GM12878 (cell line): ENCODE measurements around the gene PLCB4. TPM values are rescaled to one million over a fixed set of nuclear protein-coding genes. Genes with fewer than 3 reads are reported as not detected.

ENCODE experiments used
- ATAC-seq: fragments of 200-7000 bp; cut with Tn5 transposase; 3 replicates; pipeline ENCODE4 v1.9.1; 2020; ENCODE audit warnings: mild to moderate bottlenecking, moderate library complexity
- BruUV-seq: library from RNA; stranded (reverse); fragments of 400-500 nt; replicated peaks from 2 replicates; lab custom pipeline; 2021; lab: Mats Ljungman, UMichigan
- CTCF ChIA-PET: fragments of 300-600 bp; sonication (Branson Sonifier 250); formaldehyde crosslinking; extraction: SDS; loops from one replicate; lab custom pipeline; 2021; ENCODE audit warnings: inconsistent platforms; lab: Yijun Ruan, JAX
- POLR2A ChIA-PET: fragments of 350-600 bp; formaldehyde crosslinking; extraction: SDS; loops from one replicate; lab custom pipeline; 2021; ENCODE audit warnings: inconsistent platforms; lab: Charles Lee
- RAD21 ChIA-PET: fragments of 300-600 bp; sonication (Branson Sonifier 250); formaldehyde crosslinking; loops from one replicate; lab custom pipeline; 2023; ENCODE audit warnings: antibody characterized with exemption; ENCODE audit not compliant: unreplicated experiment; lab: Charles Lee
- SMC1A ChIA-PET: fragments of 300-600 bp; sonication (Branson Sonifier 250); formaldehyde crosslinking; loops from one replicate; lab custom pipeline; 2023; ENCODE audit not compliant: unreplicated experiment, uncharacterized antibody; lab: Charles Lee
- DNase-seq: peaks from one replicate; pipeline ENCODE4 v3.0.0-alpha.2; 2011; ENCODE audit warnings: low read depth, low spot score
- FAIRE-seq: peaks from 3 replicates; lab custom pipeline; 2011; peaks lifted over from hg19 to GRCh38; lab: Jason Lieb, UNC
- H2AFZ ChIP-seq: 2 replicates; pipeline ENCODE4 v1.6.0; 2011; ENCODE audit warnings: low read depth, low read length, control low read depth; ENCODE audit not compliant: control insufficient read depth
- H3K27ac ChIP-seq: 2 replicates; pipeline ENCODE4 v1.5.1; 2011; ENCODE audit warnings: control low read depth; ENCODE audit not compliant: control insufficient read depth, insufficient read depth
- H3K27me3 ChIP-seq, 2 experiments: replicated peaks in 1 of 2; 2 replicates each; pipeline versions ENCODE4 v1.6.0 to v1.6.1; 2011; ENCODE audit warnings: low read length in 1 of 2; ENCODE audit not compliant: control insufficient read depth in 2 of 2, insufficient read depth in 2 of 2
- H3K36me3 ChIP-seq, 2 experiments: 2 replicates each; pipeline ENCODE4 v1.5.1; 2011; ENCODE audit warnings: low read length in 1 of 2; ENCODE audit not compliant: control insufficient read depth in 2 of 2, insufficient read depth in 2 of 2
- H3K4me1 ChIP-seq: 2 replicates; pipeline ENCODE4 v1.6.1; 2011; ENCODE audit warnings: mild to moderate bottlenecking, low read length, moderate library complexity, mixed read lengths; ENCODE audit not compliant: control insufficient read depth, insufficient read depth
- H3K4me2 ChIP-seq: 2 replicates; pipeline ENCODE4 v1.6.0; 2011; ENCODE audit warnings: control low read depth; ENCODE audit not compliant: control insufficient read depth, insufficient read depth
- H3K4me3 ChIP-seq: fragments of 200-600 bp; sonication (generic); 2 replicates; pipeline ENCODE4 v1.5.1; 2016
- H3K79me2 ChIP-seq: 2 replicates; pipeline ENCODE4 v1.6.0; 2011; ENCODE audit warnings: low read length; ENCODE audit not compliant: control insufficient read depth, insufficient read depth
- H3K9ac ChIP-seq: 2 replicates; pipeline ENCODE4 v1.8.0; 2011; ENCODE audit warnings: low read length, control low read depth, mixed read lengths; ENCODE audit not compliant: control insufficient read depth, insufficient read depth
- H3K9me3 ChIP-seq: replicated peaks from 3 replicates; pipeline ENCODE4 v1.5.1; 2011; ENCODE audit warnings: mild to moderate bottlenecking, low read length; ENCODE audit not compliant: control insufficient read depth, insufficient read depth
- H4K20me1 ChIP-seq: 2 replicates; pipeline ENCODE4 v1.6.0; 2011; ENCODE audit not compliant: control insufficient read depth, insufficient read depth
- ATF7 ChIP-seq: fragments of 450-650 bp; IDR thresholded peaks from 2 replicates; pipeline ENCODE4 v1.6.1; 2016; ENCODE audit warnings: low read depth, mild to moderate bottlenecking
- CBFB ChIP-seq: IDR thresholded peaks from 2 replicates; pipeline ENCODE4 v1.6.1; 2016; ENCODE audit warnings: antibody characterized with exemption, low read depth
- CBX3 ChIP-seq: fragments of 200-600 bp; sonication (generic); IDR thresholded peaks from 2 replicates; pipeline ENCODE4 v1.6.1; 2016; ENCODE audit warnings: low read depth, borderline replicate concordance
- CHD1 ChIP-seq: IDR thresholded peaks from 2 replicates; pipeline ENCODE4 v1.6.1; 2012; ENCODE audit warnings: low read depth, low read length, improper control_type of control experiment
- CREB1 ChIP-seq: IDR thresholded peaks from 2 replicates; pipeline ENCODE4 v1.6.1; 2012; ENCODE audit warnings: low read depth, mild to moderate bottlenecking, inconsistent platforms
- E4F1 ChIP-seq: fragments of 450-650 bp; IDR thresholded peaks from 2 replicates; pipeline ENCODE4 v1.6.1; 2018; ENCODE audit warnings: borderline replicate concordance, mild to moderate bottlenecking; ENCODE audit not compliant: partially characterized antibody
- ESRRA ChIP-seq: IDR thresholded peaks from 2 replicates; pipeline ENCODE4 v1.6.1; 2012; ENCODE audit warnings: mild to moderate bottlenecking, low read length, improper control_type of control experiment
- GABPA ChIP-seq: IDR thresholded peaks from 2 replicates; pipeline ENCODE4 v1.6.1; 2014; ENCODE audit warnings: antibody characterized with exemption, low read depth, mild to moderate bottlenecking, inconsistent platforms
- IRF3 ChIP-seq: fragments of 450-650 bp; IDR thresholded peaks from 2 replicates; pipeline ENCODE4 v1.6.1; 2014; ENCODE audit warnings: mild to moderate bottlenecking
- IRF4 ChIP-seq: IDR thresholded peaks from 2 replicates; pipeline ENCODE4 v1.6.1; 2011; ENCODE audit warnings: low read depth, low read length
- KLF5 ChIP-seq: fragments of 450-650 bp; IDR thresholded peaks from 2 replicates; pipeline ENCODE4 v1.6.1; 2014; ENCODE audit warnings: mild to moderate bottlenecking; ENCODE audit not compliant: partially characterized antibody
- NBN ChIP-seq: fragments of 450-650 bp; IDR thresholded peaks from 2 replicates; pipeline ENCODE4 v1.6.1; 2016
- NRF1 ChIP-seq: conservative IDR thresholded peaks from 2 replicates; pipeline ENCODE4 v1.6.1; 2011; ENCODE audit warnings: mild to moderate bottlenecking, low read depth, low read length, improper control_type of control experiment
- SMARCA5 ChIP-seq: fragments of 450-650 bp; IDR thresholded peaks from 2 replicates; pipeline ENCODE4 v1.6.1; 2017; ENCODE audit warnings: mild to moderate bottlenecking
- TAF1 ChIP-seq: IDR thresholded peaks from 2 replicates; pipeline ENCODE4 v1.6.1; 2011; ENCODE audit warnings: mild to moderate bottlenecking, low read depth, low read length, borderline replicate concordance
- ZBTB11 ChIP-seq: fragments of 450-650 bp; formaldehyde crosslinking; IDR thresholded peaks from 2 replicates; pipeline ENCODE4 v1.5.0; 2022; ENCODE audit warnings: mild to moderate bottlenecking, missing genetic modification characterization
- WGBS: methylation state at CpG from one replicate; pipeline ENCODE4 v1.1.6; 2016; ENCODE audit warnings: low lambda C conversion rate; ENCODE audit not compliant: insufficient replicate concordance, insufficient coverage; ENCODE audit errors: missing lambda C conversion rate; 5-methylcytosine and 5-hydroxymethylcytosine counted together
- in situ Hi-C: fragments of 300-500 bp; cut with MboI; formaldehyde crosslinking; loops from 9 replicates; pipeline ENCODE4 v1.14.3; 2018; ENCODE audit warnings: mixed read lengths
- intact Hi-C: fragments of 100-400 bp; cut with micrococcal nuclease; formaldehyde crosslinking; loops from one replicate; pipeline ENCODE4 v1.14.2; 2022; ENCODE audit not compliant: unreplicated experiment
- polyA plus RNA-seq, 11 experiments: library from polyadenylated mRNA; depleted of rRNA in 4 of 11; unstranded in 6 of 11; stranded (reverse) in 5 of 11; fragments of >200 nt; fragmentation: Nextera tagmentation in 4 of 11; fragmentation: Illumina TruSeq in 1 of 11; extraction: Ambion mirVana in 4 of 11; extraction: Trizol in 1 of 11; gene quantifications; 1 replicate in 1 of 11; 2 replicates in 10 of 11; pipeline versions ENCODE4 v1.2.1 to v1.2.3, GENCODE V29; 2011 to 2016; ENCODE audit warnings: inconsistent platforms in 2 of 11, missing spikeins in 2 of 11, low read depth in 1 of 11
- total RNA-seq, 4 experiments: library from RNA; depleted of rRNA in 3 of 4; stranded (reverse); fragments of >200 nt in 3 of 4; fragmentation: Illumina TruSeq in 1 of 4; extraction: Trizol in 1 of 4; gene quantifications; 2 replicates each; pipeline versions ENCODE4 v1.2.1 to v1.2.3, GENCODE V29; 2013 to 2021

PLCB4 gene
- total and polyA plus RNA-seq, 10 of the 15 experiments (the other 5 are each of a cell fraction or from before 2014, with no cell fraction given): not detected

- TF ChIP-seq E4F1 (no peak), TAF1 (no peak), ESRRA (no peak), KLF5 (no peak)
Measured at GRCh38 chr20:9078826-9079731, 10.2 kb downstream of the PLCB4 start (continued).

- intact Hi-C loops (no loop called here), in situ Hi-C loops (no loop called here)
- H4K20me1 ChIP-seq: no peaks in the 10 kb centered on the region
- no peak overlapping the region for H3K4me2 ChIP-seq
- no peaks in the 10 kb centered on the region for H3K36me3 ChIP-seq
- no peaks in the 10 kb centered on the region for H3K27me3 ChIP-seq
- ChIA-PET CTCF (no interaction called here), SMC1A (no interaction called here), RAD21 (no interaction called here), POLR2A (no interaction called here)
- no TSS peak for BruUV-seq
- H3K27ac ChIP-seq: no peak overlapping the region
- DNase-seq: no peak
- WGBS: 0% methylated on average over 1 of the region's 1 CpG
- no peaks in the 10 kb centered on the region for H3K4me1 ChIP-seq
- FAIRE-seq: no peak
- no peak overlapping the region for H3K9ac ChIP-seq
- H2AFZ ChIP-seq: no peak overlapping the region
- H3K4me3 ChIP-seq: no peak overlapping the region
- H3K9me3 ChIP-seq: no peaks in the 10 kb centered on the region
- no peaks in the 10 kb centered on the region for H3K79me2 ChIP-seq
- ATAC-seq: no peak
- TF ChIP-seq CHD1 (no peak), NBN (no peak), SMARCA5 (no peak), CREB1 (no peak), ZBTB11 (CRISPR knock-in tag) (no peak), CBFB (no peak), NRF1 (no peak), CBX3 (no peak), IRF4 (no peak), GABPA (no peak), IRF3 (no peak), ATF7 (no peak)
Measured at GRCh38 chr20:9081423-9081966, 12.6 kb downstream of the PLCB4 start.
